ENCODE results near the gene KRTAP10-6.

DNA sequence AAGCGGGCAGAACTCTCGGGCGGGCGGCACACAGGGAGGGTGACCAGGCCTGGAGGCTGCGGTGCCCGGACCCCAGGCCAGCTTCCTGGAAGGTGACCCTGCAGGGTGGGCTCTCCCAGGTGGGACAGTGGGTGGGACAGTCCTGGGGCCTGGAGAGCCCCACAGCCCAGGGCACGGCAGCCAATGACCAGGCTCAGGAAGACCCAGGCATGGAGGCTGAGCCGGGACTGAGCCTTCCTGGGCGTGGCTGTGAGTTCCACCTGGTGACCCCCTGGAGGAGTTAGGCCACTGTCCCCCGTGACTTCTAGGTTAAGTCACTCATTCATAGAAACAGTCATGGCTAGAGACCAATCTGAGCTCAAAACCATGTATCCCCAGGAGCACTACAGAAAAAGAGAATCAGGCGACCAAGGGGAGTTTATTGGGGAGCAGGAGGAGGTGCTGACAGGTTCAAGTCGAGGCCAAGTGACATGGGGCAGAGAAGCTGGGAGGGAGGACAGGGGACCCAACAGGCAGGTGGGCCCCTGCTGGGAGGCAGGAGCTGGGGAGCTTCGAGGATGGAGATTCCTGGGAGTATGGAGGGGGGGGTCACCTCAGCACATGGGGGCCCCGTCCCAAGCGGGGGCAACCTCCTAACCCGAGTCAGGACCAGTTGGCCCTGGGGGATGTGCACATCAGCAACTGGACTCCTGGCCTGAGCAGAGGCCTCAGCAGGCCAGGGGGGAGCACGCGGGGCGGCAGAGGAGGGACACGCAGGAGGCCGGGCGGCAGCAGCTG lies 13.1 kb downstream of the KRTAP10-6 start:
- TF ChIP-seq, protein P1, sequence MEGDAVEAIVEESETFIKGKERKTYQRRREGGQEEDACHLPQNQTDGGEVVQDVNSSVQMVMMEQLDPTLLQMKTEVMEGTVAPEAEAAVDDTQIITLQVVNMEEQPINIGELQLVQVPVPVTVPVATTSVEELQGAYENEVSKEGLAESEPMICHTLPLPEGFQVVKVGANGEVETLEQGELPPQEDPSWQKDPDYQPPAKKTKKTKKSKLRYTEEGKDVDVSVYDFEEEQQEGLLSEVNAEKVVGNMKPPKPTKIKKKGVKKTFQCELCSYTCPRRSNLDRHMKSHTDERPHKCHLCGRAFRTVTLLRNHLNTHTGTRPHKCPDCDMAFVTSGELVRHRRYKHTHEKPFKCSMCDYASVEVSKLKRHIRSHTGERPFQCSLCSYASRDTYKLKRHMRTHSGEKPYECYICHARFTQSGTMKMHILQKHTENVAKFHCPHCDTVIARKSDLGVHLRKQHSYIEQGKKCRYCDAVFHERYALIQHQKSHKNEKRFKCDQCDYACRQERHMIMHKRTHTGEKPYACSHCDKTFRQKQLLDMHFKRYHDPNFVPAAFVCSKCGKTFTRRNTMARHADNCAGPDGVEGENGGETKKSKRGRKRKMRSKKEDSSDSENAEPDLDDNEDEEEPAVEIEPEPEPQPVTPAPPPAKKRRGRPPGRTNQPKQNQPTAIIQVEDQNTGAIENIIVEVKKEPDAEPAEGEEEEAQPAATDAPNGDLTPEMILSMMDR (IDR thresholded peaks at IDR 0.05): no peak
- TF ChIP-seq POLR2A (IDR thresholded peaks at IDR 0.05): no peak
